Ectodermal cell (in vitro differentiated cells): ENCODE results near the gene WDFY2.

Experiments used
- H3K27ac ChIP-seq: 2 replicates; pipeline ENCODE4 v1.7.0; 2013; ENCODE audit warnings: mild to moderate bottlenecking, low read depth, low read length; ENCODE audit not compliant: insufficient read depth, poor library complexity, severe bottlenecking
- H3K27me3 ChIP-seq: 2 replicates; pipeline ENCODE4 v1.7.0; 2013; ENCODE audit warnings: mild to moderate bottlenecking, low read length; ENCODE audit not compliant: insufficient read depth, control insufficient read depth, poor library complexity, severe bottlenecking
- H3K36me3 ChIP-seq: one replicate; pipeline ENCODE4 v1.7.0; 2013; ENCODE audit warnings: low read length; ENCODE audit not compliant: control insufficient read depth, insufficient read depth
- H3K4me1 ChIP-seq: one replicate; pipeline ENCODE4 v1.7.0; 2013; ENCODE audit warnings: low read length; ENCODE audit not compliant: control insufficient read depth, insufficient read depth
- H3K4me3 ChIP-seq: 2 replicates; pipeline ENCODE4 v1.7.0; 2013; ENCODE audit warnings: low read depth, low read length, control low read depth; ENCODE audit not compliant: insufficient read depth
- H3K9me3 ChIP-seq: 2 replicates; pipeline ENCODE4 v1.7.0; 2013; ENCODE audit warnings: mild to moderate bottlenecking, low read length, moderate library complexity; ENCODE audit not compliant: control insufficient read depth
- WGBS, 2 experiments: methylation state at CpG; one replicate each; pipeline ENCODE4 v1.1.7; 2013; ENCODE audit warnings: missing lambda C conversion rate in 2 of 2; 5-methylcytosine and 5-hydroxymethylcytosine counted together

The WDFY2 gene

DNA sequence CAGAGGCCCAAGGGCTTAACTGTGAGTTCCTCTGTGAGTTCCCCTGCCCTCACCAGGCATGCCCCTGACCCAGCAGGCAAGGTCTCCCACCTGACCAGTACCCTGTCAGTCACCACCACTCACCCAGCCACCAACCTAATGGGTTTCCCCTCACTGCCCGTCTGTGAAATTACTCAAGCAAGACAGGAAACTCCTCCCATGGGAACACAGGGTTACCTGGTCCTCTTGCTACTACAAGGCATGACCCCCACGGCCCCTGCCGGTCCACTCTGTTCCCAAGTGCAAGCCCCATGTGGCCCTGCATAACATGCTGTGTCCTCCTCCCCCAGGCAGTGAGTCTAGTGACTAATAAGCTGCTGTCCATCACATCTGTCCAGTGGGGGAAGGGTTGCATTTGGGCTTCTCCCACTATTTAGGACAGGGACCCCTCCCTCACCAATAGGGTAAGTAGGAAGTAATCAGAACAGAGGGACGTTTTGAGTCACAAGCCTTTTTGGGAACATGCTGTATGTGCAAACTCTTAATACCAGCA, 227.7 kb downstream of the WDFY2 start:
- Histone ChIP-seq H3K27me3 (no peaks in the 10 kb centered on the region), H3K4me3 (no peak overlapping the region), H3K36me3 (no peaks in the 10 kb centered on the region), H3K27ac (no peak overlapping the region), H3K4me1 (no peaks in the 10 kb centered on the region), H3K9me3 (no peaks in the 10 kb centered on the region)
- WGBS, 2 experiments, result 80 to 85% methylated on average over 4 of the region's 4 CpGs

DNA sequence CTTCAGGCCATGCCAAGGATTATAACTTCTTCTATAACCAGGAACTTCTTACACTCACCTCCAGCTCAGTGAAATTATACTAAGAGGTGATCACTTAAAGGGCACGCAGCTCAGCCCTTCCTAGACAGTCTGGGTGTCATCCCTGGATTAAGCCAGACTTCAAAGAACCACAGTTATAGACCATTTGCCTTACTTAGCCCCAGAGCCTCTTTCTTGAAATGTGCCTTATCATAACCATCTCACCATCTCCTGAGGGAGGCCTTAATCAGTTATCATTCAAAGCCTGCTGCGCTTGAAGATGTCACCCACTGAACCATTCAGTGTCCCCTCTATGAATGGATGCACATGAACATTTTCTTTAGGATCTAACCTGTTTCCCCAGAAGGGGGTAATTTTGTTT, 229.8 kb downstream of the WDFY2 start:
- no peaks in the 10 kb centered on the region for H3K36me3 ChIP-seq
- H3K27me3 ChIP-seq, result no peaks in the 10 kb centered on the region
- no peak overlapping the region for H3K4me3 ChIP-seq
- WGBS, 2 experiments, result 94% methylated on average over 2 of the region's 2 CpGs
- H3K27ac ChIP-seq, result no peak overlapping the region
- H3K9me3 ChIP-seq, result no peaks in the 10 kb centered on the region
- no peaks in the 10 kb centered on the region for H3K4me1 ChIP-seq

DNA sequence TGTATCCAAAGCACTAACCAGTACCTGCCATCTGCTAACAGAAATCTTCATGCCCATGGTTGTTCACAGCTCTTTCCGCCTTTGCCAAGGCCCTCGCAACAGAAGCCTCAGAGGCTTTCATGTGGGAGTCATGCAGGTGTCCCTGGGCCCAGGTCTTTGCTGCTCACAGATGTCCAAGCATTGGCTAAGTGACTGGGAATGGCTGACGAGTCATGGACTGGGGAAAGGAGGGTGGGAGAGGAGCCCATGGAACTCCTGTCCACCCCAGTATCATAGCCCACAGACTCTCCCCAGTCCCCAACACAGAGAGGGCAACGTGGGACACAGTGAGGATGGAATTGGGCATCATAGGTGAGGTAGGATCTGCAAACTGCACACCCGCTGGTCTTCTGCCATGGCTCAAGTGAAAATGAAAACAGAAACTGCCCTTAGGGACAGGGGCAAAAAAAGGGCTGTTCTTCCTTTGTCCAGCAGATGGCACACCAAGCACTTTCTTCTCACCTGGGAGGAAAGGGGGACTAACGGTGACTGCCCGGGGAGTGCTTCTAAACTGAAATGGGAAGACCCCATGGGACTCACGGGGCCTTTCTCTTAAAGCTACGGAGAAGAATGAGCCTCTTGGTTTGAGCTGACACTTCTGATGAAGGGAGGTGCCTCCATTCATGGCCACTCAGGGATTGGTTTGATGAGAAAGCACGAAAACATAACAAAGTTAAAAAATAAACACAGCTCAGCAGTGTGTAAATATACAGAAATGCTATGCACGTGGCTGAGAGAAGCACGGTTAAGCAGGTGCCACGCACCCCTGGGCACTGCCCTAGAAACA, 230.8 kb downstream of the WDFY2 start:
- no peaks in the 10 kb centered on the region for H3K27me3 ChIP-seq
- no peaks in the 10 kb centered on the region for H3K4me1 ChIP-seq
- 45 to 47% methylated on average over 13 of the region's 13 CpGs for WGBS, 2 experiments
- no peaks in the 10 kb centered on the region for H3K9me3 ChIP-seq
- no peak overlapping the region for H3K27ac ChIP-seq
- H3K36me3 ChIP-seq, result no peaks in the 10 kb centered on the region
- no peak overlapping the region for H3K4me3 ChIP-seq

DNA sequence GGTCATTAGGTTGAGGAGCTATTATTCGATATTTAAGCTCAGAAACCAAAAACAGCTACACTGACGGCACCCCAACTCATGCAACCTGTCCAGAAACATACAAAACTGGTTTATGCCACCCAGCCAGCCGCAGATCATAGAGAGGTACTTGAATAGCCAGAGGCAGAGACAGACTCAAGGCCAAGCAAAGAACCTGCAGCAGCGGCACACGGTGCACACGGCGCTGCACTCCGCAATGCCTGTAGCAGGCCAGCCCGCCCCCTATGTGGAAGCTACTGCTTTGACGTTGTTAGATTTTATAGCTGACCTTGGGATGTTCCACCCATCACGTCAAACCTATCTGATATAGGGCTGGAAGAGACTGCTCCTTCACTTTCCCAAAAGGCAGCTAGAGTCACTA, 231.6 kb downstream of the WDFY2 start:
- no peaks in the 10 kb centered on the region for H3K9me3 ChIP-seq
- no peak overlapping the region for H3K4me3 ChIP-seq
- H3K4me1 ChIP-seq, result no peaks in the 10 kb centered on the region
- WGBS, 2 experiments, result 89 to 91% methylated on average over 11 of the region's 11 CpGs
- H3K27me3 ChIP-seq, result no peaks in the 10 kb centered on the region
- H3K27ac ChIP-seq, result no peak overlapping the region
- H3K36me3 ChIP-seq, result no peaks in the 10 kb centered on the region

DNA sequence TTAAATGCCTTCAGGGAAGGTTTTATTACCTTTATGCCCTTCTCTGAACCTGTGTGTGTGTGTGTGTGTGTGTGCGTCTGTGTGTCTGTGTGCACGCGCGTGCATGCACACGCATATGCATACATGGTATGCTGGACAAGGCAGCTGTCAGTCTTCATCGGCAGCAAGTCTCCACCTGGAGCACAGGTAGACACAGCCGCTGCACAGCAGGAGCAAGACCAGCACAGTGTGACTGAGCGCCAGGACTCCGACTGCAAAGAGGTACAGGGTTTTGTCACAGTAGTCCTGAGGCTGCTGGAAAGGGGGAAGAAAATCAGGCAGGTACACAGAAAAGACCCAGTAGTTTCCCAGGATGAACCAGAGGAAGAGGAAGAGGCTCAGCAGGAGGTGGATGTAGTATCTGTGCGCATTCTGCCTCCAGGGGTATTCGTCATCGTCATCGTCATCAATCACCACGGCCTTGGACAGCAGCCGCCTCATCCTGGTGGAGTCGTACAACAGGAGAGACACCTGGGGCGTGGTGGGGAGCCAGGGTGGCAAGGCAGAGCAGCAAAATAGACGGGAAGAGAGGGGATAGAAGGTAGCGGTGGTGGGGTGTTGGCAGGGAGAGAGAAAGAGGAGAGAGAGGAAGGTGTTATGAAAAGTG, 232.5 kb downstream of the WDFY2 start:
- WGBS, 2 experiments, result 88 to 89% methylated on average over 19 of the region's 19 CpGs
- Histone ChIP-seq H3K9me3 (no peaks in the 10 kb centered on the region), H3K4me1 (no peaks in the 10 kb centered on the region), H3K27ac (no peak overlapping the region), H3K27me3 (no peaks in the 10 kb centered on the region), H3K4me3 (no peak overlapping the region), H3K36me3 (no peaks in the 10 kb centered on the region)
